HG02885 (cell line): ENCODE results near the gene QSOX1.

Experiments
- ATAC-seq: cut with Tn5 transposase; IDR thresholded peaks from one replicate; pipeline ENCODE4 v1.9.1; 2021; ENCODE audit warnings: mild to moderate bottlenecking; ENCODE audit not compliant: unreplicated experiment, poor library complexity

The QSOX1 gene

DNA sequence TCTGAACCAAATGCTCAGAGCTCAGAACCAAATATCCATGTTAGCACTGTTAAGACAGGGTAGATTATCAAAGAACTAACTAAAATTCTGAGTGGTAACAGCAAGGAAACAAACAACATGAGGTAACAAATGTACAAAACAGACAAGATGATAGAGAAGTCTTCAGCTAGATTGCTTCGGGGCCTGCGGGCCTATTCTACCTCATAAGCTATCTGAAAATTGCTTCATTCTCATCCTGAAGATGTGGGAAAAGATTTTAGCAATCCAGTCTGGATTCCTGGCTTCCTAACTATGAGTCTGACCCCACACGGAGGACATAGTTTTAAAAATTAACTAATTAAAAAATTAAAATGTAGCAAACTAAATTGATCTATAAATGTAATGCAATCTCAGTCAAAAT, 9.2 kb upstream of the QSOX1 start:
- no peak for ATAC-seq

DNA sequence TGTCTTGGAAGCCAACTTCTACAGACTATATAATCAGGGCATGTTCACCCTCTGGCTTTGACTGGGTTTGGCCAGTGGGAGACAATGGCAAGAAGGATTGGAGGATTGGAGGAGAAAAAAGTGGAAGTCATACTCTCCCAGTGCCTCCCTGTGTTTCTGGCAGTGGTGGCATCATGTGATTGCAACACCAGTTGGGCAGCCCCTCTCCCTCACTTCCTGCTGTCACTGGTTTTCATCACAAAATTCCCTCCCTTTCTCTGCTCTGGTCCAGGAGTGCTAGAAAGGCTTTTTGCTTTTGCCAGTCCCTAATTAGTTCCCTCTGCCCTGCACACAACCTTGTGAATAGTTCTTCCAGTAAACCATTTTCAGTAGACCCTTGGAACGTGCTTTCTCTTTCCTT, 3.7 kb upstream of the QSOX1 start:
- no peak for ATAC-seq

DNA sequence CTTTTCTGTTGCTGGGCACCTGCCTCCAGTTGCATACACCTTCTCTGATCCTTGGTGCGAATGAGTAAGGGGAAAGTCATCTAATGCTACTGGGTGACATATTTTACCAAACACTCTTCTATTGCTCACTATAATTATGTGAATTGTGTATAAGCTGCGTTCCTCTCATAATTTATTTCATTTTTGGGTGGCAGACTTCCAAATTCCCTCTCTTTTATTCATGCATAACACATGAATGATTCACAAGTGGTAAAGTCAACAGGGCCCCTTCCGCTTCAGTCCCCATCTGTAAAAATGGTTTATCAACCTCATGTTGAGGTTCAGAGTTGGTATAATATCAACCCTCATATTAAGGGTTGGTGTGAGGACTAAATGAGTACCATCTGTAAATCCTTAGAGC, 3.2 kb upstream of the QSOX1 start:
- no peak for ATAC-seq

DNA sequence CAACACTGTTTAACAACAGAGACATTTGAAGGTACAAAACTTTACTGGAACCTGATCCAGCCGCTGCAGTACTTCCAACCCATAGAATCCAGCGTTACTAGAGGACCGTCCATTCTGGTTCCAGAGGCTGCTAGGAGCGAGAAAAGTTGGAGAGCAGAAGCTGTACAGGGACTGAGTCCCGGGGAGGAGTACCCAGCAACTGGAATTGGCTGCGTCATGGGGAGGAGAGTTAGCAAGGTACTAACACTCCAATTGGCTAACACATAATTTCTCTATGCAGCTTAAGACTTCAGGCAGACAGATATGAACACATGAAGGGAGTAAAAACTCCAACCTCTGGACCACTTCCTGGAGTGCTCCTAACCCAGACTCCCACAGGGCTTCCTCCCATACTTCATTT, 2.1 kb upstream of the QSOX1 start:
- no peak for ATAC-seq

DNA sequence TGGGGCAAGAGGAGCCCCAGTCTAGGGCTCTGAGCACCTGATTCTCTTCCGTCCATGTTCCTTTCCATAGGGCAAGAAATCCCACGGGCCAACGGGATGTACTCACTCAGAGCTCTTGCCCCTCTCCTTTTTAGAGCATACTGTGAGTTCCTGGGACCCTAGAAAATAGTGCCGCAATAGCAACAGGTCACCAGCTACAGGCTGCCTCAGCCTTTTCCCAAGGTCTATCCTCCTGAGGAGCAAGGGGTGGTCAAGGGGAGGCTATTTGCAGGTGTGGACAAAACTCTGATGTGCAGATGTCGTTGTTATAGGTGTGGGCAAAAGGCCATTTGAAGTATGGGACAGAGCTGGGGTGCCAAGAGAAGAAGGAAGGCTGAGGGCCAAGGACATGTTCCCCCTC, 1.6 kb upstream of the QSOX1 start:
- ATAC-seq = no peak

DNA sequence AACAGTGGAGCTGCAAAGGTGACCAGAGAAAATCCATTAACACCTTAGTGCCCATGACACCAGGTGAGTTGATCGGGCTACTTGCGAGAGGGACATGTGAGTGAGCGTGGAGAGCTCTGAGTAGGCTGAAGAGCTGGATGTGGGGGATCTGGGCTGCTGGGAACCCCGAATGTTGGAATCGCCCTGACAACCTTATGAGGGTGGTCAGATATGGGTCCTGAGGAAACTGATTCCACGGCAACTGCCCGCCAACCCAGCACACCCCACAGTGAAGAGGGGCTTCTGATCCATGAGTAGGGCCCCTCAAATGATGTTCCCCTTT, 705 bp upstream of the QSOX1 start:
- ATAC-seq = no peak

DNA sequence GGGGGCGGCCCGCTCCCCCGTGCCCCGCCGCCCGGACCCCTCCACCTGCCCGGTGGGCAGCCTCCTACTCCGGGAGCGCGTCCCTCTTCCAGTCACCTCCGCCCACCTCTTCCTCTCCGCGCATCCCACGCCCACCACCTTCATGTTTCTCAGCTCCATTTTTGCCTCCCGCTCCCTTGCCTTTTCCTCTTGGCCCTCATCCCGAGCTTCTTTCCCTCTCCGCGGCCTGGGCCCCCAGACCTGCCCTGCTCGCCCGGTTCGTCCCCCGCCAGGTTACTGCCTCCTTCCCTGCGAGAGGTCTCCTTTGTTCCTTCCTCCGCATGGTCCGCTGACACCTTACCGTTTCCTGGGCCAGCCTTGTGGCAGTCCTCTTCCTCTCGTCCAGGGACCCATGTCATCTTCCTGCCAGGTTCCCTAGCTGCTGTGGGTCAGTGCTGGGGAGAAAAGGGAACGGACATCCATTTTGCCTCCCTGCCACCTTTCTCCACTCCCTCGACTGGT, 563 bp downstream of the QSOX1 start:
- ATAC-seq = no peak

DNA sequence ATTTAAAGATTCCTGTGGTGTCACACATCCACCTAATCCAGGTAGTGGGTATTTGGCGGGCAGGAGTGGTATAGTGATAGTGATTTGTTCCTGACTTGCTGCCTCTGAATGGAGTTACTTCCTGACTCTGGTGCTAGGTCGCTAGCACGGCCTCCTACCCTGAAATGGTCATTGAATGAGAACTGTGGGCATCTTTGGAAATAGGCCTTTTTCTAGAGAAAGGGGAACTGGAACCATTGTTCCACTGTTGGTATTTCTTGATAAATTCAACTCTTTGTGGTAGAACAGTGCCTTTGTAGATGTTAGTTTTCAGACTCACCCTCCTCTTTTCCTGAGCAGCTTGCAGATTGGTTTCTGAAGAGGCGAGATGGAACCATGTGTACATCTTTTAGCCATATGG, 1.5 kb downstream of the QSOX1 start:
- ATAC-seq = no peak

DNA sequence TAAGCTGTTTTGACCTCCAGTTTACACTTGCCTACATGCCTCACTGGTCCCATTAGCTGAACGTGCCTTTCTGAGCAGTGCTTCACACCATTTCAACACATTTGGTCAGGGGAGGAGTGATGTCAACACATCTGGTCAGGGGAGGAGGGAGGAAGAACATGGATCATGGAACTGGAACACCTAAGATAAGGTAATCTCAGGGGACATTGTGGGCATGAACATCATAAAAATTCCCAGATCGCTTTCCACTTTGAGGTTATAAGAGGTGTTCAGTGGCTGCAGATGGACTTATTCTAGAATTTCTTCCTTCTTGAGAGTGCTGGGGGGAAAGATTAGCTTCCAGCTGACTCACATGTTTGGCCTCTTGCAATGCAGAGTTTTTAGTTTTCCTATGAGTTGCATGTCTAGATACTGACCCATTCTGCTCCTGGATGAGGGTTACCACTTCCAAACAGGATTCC, 2.0 kb downstream of the QSOX1 start:
- ATAC-seq = no peak

DNA sequence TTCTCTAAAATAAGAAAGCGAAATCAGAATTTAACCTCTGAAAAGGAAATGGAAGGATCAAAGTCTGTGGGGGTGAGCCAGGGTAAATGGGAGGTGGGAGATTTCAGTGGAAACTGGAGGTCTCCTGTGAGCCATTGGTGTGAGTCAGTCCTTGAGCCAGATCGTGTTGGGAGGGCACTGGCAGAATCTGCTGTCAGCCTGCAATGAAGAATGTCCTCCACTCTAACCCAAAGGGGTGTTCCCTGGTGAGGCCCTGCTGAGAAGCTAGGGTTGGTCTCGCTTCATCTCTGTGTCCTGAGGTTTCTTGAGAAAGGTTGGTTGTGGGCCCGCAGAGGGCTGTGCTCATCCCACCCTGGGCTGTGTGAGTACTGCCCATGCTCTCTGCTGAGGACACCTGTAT, 2.4 kb downstream of the QSOX1 start:
- ATAC-seq = no peak

DNA sequence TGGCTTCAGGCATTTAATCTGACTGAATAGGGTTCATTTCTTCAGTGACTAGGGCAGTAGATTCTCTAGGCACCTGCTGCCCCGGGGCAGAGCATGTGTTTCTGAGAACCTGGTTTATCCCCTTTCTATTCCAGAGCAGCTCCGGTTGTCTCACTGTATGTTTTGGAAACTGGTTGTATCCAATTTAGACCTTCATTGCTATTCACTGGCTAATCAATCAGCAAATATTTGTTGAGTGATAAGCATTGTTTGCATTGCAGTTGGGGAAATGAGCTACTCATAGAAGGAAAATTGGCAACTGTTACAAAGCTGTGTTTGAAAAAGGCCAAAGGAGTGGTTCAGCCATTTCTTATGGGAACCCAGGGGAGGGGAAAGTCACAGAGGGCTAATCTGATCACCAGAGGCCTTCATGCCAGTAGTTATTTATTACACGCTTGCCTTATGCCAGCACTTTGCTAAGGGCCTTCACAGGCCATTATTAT, 2.9 kb downstream of the QSOX1 start:
- no peak for ATAC-seq

DNA sequence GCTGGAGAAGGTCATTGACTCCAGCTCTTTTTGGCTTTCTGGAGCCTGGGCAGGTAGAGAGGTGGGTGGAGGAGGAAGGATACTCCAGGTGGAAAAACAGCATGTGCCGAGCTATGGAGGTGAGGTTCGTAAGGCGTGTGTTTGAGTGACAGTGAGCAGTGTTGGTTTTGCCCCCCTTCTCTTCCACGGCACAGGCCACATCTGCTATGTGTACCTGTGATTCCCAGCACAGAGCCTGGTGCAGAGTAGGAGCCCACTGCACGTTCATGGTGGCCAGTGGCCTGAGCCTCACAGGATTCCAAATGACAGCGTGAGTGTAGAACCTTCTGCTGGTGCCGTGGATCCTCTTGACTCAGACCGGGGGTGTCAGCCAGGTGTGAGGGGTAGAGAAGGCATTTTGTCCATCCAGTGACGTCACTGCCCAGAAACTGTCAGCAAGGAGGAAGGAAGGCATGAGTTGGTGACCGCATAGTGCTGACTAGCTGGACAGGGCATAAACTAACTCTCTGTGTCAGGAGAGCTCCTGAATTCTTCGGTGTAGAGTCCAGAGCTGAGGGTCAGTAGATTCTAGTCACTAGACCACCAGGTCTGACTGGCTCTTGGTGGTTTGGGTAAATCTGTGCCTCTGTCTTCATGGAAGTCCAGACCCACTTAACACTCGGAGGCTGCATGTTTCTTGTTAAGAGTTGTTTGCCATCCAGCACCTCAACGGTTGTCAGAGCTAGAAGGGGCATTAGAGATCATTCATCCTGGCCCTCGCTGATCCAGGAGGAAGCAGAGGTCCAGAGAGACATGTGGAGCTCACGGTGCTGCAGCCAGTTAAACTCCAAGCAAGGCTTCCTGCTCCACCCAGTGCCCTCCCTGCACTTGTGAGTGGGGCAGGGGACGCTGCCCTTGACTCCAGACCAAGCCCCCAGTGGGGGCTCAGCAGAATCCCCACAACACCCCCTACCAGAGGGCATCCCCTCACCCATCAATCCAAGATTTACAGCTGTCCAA, 3.8 kb downstream of the QSOX1 start:
- no peak for ATAC-seq

DNA sequence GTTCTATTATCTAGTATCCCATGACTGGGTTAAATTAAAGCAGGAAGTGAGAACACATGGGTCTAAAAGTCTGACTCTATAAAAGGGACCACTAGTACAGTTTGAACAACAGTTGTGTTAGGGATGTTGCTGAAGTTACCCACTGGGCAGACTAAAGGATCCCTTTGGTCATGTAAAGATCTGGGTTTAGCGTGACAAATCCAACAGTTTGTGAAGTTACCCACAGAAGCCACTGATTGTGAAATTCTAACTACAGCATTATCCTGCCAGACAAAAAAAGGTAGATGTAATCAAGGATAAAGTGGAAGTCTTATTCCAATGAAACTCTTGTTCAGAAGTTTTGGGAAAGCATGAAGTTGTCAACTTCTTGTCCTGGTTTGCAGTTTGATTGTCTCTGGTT, 5.7 kb downstream of the QSOX1 start:
- no peak for ATAC-seq

DNA sequence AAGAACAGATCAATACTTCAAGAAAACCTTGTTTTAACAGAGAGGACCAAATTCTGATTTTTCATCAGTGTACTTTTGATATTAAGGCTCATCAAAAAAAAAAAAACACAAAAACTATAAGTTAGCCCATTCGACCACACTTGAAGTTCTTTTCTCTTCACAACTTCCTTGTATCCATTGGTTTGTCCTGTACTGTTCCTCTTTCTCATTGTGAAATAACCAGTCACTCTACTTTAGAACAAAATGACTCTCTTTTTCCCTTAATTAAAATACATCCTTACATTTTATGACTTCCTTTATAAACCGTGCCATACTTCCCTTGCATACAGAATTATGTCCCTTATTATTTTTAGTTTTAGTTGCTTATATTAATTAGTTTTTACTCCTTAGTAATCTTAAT, 8.4 kb downstream of the QSOX1 start:
- ATAC-seq = no peak

DNA sequence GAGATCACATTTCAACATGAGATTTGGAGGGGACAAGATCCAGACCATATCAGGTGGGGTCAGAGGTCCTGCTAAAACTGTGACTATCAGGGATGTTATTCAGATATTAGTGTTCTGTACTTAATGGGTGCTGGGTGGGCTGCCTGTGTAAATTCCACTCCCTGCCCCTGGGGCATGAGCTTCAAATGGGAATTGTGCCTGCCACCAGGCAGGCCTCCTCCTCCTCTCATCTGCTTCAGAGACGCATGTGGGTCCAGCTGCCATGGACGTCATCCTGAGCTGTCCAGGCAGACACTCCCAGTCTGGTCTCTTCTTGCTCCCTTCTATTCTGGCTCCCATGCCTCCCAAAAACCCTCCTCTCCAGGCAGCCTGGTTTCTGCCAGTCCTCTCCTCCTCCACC, 10.4 kb downstream of the QSOX1 start:
- ATAC-seq = no peak

DNA sequence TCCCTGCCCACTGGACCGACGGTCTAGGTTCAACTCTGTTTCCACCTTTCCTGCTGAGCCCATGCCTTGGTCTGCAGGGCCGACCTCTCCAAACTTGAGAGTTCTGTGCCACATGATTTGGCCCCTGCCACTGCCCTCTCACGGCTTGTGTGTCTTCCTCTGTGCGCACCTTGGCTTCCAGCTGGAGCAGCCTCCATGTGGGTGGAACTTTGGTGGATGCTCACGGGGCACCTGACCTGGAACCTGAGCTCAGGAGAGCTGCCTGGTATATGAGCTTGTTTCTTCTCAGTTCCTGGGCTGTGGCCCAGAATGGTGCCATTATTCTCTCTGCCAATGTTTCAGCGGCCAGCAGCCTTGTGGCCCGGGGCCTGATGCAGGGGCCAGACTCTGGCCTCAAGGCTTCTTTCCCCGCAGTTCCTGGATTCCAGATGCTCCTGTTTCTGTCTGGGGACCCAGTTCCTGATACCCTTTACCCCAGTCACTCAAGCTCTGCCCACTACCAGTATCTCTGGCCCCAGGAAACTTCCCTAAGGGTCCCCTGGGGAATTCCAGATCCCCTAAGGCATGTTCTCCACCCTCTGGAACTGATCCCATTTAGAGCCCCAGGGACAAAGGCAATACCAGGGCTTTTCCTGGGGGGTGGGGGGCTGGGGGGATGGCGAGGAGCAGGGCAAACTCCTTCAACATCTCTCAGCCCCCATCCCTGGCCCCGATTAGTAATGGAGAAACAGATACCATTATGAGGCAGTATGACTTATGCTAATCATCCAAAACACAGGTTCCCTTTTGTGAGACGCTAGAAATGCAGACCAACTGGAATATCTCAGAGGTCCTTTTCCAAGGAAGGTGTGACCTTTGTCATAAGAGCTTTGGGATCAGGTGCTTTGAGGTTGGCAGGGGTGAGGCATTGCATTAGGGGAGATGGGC, 11.1 kb downstream of the QSOX1 start:
- no peak for ATAC-seq

DNA sequence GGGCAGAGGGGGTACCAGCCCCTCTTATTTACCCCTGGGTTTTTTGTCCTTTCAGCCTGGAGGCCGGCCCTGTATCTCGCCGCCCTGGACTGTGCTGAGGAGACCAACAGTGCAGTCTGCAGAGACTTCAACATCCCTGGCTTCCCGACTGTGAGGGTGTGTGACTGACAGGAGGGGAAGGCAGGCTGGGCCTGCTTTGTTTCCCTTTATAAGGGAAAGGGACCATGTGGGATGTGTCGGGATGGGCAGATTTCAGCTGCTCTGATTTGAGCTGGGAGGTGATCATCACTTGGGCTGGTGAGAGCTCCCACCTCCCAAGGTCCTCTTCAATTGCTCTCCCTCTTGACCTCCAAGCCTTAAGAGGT, 11.7 kb downstream of the QSOX1 start:
- no peak for ATAC-seq

DNA sequence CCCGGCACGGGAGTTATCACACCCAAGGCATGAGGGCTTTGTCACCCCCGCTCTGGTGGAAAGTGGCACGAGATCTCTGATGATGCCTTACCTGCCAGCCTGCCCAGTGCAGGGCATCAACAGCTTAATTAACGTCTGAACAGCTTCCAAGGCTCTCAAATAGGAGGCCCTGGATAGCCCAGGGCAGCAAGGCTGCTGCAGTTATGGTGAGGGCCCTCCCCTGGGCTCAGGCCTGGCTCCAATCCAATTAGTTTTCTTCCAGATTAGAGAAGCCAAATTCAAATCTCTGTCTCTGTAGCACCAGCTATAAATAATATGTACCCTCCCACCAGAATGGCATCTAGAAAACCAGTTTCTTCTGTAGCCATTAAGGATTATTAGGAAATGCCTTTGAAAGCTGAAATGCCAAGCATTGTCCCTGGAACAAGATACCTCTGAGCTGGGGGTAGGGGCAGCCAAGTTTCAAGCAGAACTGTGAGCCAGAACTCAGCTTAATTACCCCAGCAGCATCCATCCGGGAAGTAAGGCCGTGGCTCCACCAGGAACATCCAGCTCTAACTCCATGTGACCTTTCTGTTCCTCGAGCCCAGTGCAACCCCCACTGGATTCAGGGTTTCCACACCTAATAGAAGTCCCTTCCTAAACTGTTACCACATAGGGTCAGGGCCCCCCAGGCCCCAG, 12.5 kb downstream of the QSOX1 start:
- ATAC-seq = no peak

DNA sequence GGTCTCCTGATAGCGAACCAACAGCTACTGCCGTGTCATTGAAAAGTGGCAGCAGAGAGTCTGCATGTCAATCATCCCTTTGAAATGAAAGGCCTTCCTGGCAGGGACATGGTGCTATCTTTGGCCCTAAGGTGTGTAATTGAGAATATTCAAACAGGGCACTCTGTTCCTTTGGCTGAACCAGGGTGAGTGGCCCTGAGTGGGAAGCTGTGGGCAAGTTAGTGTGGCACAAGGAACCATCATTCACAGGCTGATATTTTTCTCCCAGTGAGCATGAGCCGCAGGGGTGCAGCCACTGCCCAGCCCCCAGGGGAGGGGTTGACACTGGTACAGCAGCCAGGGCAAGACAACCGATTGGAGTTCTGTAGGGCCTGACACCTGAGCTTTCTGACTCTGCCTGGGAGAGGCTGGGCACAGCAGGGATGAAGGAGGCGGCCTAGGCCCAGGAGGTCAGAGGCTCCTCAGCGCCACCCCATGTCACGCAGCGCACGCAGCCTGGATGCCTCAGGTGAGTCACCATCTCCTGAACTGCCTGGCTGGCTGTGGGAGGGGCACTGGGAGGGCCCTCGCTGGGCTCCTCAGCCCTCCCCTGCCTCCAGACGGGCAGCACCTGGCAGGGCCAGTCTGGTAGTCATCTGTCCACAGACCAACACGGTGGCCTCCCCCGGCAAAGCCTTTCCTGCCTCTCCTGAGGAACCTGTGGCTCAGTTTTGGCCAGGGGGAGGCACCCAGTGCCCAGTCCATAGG, 13.2 kb downstream of the QSOX1 start:
- no peak for ATAC-seq
